K562 (cell line): ENCODE results near the gene SLC26A1. TPM values are rescaled to one million over a fixed set of nuclear protein-coding genes. Genes with fewer than 3 reads are reported as not detected.

ENCODE experiments used
- HNRNPUL1 ChIP-seq: fragments of 200-400 bp; formaldehyde crosslinking; IDR thresholded peaks from 2 replicates; pipeline ENCODE4 v1.6.1; 2017; ENCODE audit warnings: low read length
- NR2C1 ChIP-seq, 2 experiments: fragments of 450-650 bp; IDR thresholded peaks; 2 replicates each; pipeline ENCODE4 v1.6.1; 2017; ENCODE audit warnings: mild to moderate bottlenecking in 2 of 2, antibody characterized with exemption in 1 of 2, inconsistent platforms in 1 of 2, missing compliant biosample characterization in 1 of 2, missing genetic modification characterization in 1 of 2
- PTTG1 ChIP-seq: fragments of 450-650 bp; IDR thresholded peaks from 2 replicates; pipeline ENCODE4 v1.6.1; 2016; ENCODE audit warnings: low read depth, mild to moderate bottlenecking, missing genetic modification characterization, missing compliant biosample characterization
- THAP12 ChIP-seq: fragments of 250-450 bp; sonication (Bioruptor Pico); IDR thresholded peaks from 2 replicates; pipeline ENCODE4 v1.9.0; 2021; ENCODE audit warnings: mild to moderate bottlenecking, inconsistent platforms
- TSC22D4 ChIP-seq: fragments of 450-650 bp; IDR thresholded peaks from 2 replicates; pipeline ENCODE4 v1.6.1; 2016; ENCODE audit warnings: missing genetic modification characterization, missing biosample characterization, control low read depth
- VEZF1 ChIP-seq: fragments of 200-800 bp; sonication (Bioruptor generic); IDR thresholded peaks from 2 replicates; pipeline ENCODE4 v1.6.1; 2017; ENCODE audit warnings: missing genetic modification characterization, missing compliant biosample characterization
- WHSC1 ChIP-seq: IDR thresholded peaks from one replicate; pipeline ENCODE4 v1.6.1; 2012; ENCODE audit warnings: low read length, control low read depth, inconsistent platforms
- ZNF239 ChIP-seq: fragments of 250-450 bp; sonication (Bioruptor Pico); IDR thresholded peaks from 2 replicates; pipeline ENCODE4 v1.4.0; 2020; ENCODE audit warnings: mild to moderate bottlenecking
- ZNF583 ChIP-seq: fragments of 250-450 bp; sonication (Bioruptor Pico); IDR thresholded peaks from 2 replicates; pipeline ENCODE4 v1.4.0; 2020
- polyA plus RNA-seq, 8 experiments: library from polyadenylated mRNA; depleted of rRNA in 4 of 8; stranded (reverse) in 5 of 8; unstranded in 3 of 8; fragments of >200 nt; fragmentation: Nextera tagmentation in 2 of 8; fragmentation: Illumina TruSeq in 1 of 8; extraction: Ambion mirVana in 2 of 8; extraction: Trizol in 1 of 8; gene quantifications; 2 replicates each; pipeline versions ENCODE4 v1.2.1 to v1.2.3, GENCODE V29; 2011 to 2014; ENCODE audit warnings: inconsistent platforms in 1 of 8, missing spikeins in 1 of 8
- total RNA-seq, 7 experiments: library from RNA; depleted of rRNA in 6 of 7; stranded (reverse); fragments of >200 nt in 6 of 7; fragmentation: Illumina TruSeq in 2 of 7; extraction: Trizol in 2 of 7; gene quantifications; 2 replicates each; pipeline versions ENCODE4 v1.2.1 to v1.2.3, GENCODE V29; 2011 to 2021; ENCODE audit warnings: low replicate concordance in 1 of 7

Gene SLC26A1
- total and polyA plus RNA-seq, 9 of the 15 experiments (the other 6 are each of a cell fraction or from before 2014, with no cell fraction given) = 0.11 to 4.2 (median 0.95) TPM

- no peak for TF ChIP-seq THAP12 (CRISPR knock-in tag)
- no peak for TF ChIP-seq WHSC1
- TF ChIP-seq HNRNPUL1 = no peak
- no peak for TF ChIP-seq ZNF239
- TF ChIP-seq VEZF1 (CRISPR knock-in tag) = no peak
- no peak for TF ChIP-seq NR2C1 (IDR thresholded peaks at IDR 0.05)
- no peak for TF ChIP-seq NR2C1 (tag; IDR thresholded peaks at IDR 0.05)
- no peak for TF ChIP-seq TSC22D4 (tag)
- TF ChIP-seq PTTG1 (tag) = no peak
- no peak for TF ChIP-seq ZNF583 (CRISPR knock-in tag)
These were observed 26.1 kb upstream of the SLC26A1 start (continued) for GRCh38 chr4:1019320-1019719.
